ENCODE measurements around the gene DUS1L.

GRCh38 chr17:82025401-82026107 is 40.0 kb downstream of the DUS1L start:
- TF ChIP-seq, protein P1, sequence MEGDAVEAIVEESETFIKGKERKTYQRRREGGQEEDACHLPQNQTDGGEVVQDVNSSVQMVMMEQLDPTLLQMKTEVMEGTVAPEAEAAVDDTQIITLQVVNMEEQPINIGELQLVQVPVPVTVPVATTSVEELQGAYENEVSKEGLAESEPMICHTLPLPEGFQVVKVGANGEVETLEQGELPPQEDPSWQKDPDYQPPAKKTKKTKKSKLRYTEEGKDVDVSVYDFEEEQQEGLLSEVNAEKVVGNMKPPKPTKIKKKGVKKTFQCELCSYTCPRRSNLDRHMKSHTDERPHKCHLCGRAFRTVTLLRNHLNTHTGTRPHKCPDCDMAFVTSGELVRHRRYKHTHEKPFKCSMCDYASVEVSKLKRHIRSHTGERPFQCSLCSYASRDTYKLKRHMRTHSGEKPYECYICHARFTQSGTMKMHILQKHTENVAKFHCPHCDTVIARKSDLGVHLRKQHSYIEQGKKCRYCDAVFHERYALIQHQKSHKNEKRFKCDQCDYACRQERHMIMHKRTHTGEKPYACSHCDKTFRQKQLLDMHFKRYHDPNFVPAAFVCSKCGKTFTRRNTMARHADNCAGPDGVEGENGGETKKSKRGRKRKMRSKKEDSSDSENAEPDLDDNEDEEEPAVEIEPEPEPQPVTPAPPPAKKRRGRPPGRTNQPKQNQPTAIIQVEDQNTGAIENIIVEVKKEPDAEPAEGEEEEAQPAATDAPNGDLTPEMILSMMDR (IDR thresholded peaks at IDR 0.05), result no peak
- TF ChIP-seq USF1 (IDR thresholded peaks at IDR 0.05; ENCODE audit: borderline replicate concordance, low read depth) (no peak), GABPA (IDR thresholded peaks at IDR 0.05; ENCODE audit: low read depth) (no peak), JUND (IDR thresholded peaks at IDR 0.05) (no peak), POLR2AphosphoS5 (IDR thresholded peaks at IDR 0.05; ENCODE audit: low read depth, low read length) (no peak)
